ENCODE data around the gene CLASRP.
"Not testable (repeated sequence)": the region's sequence is repeated elsewhere in the genome, so short reads cannot be mapped to it uniquely, and the experiment has no call there.

Gene CLASRP

GRCh38 chr19:45038931-45039893 lies at the start of gene CLASRP:
Gene CLASRP (plus strand): TSS chr19:45039045. CDS start chr19:45040213, 1,168 bp downstream.
- DNase-seq (ENCODE audit: low spot score): peak; percentile 85

- DNase-seq (ENCODE audit: low spot score): no peak
Measured at GRCh38 chr19:44990459-44990858, 48.4 kb upstream of the CLASRP start.

DNA sequence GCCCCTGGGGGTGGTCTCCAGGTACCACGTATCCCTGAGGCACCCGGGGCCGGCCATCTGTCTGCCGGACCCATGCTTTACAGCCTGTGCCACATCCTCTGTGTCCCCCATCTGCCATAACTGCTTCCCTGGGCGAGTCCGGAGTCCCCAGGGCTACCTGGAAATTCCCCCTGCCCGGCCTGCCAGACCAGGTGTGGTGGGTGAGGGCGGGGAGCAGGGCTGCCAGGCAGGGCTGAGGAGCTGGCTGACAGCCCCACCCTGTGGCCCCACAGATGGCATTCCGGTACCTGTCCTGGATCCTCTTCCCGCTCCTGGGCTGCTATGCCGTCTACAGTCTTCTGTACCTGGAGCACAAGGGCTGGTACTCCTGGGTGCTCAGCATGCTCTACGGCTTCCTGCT lies 47.9 kb upstream of the CLASRP start:
- no peak for DNase-seq (ENCODE audit: low spot score)

DNA sequence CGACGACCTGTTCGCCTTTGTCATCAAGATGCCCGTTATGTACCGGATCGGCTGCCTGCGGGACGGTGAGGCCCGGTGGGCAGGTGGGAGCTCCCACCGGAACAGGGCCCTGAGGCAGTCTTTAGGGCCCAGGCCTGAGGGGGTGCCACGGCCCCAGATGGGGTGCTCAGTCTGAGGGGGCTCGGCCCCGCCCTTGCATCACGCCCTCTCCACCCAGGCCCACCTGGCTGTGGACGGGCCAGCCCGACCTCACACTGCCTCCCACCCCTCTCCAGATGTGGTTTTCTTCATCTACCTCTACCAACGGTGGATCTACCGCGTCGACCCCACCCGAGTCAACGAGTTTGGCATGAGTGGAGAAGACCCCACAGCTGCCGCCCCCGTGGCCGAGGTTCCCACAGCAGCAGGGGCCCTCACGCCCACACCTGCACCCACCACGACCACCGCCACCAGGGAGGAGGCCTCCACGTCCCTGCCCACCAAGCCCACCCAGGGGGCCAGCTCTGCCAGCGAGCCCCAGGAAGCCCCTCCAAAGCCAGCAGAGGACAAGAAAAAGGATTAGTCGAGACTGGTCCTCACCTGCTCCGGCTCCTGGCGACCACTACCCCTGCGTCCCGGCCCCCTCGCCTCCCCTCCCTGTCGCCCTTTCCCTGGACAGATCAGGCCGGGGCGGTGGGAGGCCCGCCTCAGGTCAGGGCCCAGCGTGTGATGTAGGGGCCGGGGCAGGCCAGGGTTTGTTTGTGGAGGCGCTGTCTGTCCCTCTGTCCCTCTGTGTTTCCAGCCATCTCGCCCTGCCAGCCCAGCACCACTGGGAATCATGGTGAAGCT lies 46.3 kb upstream of the CLASRP start:
- no peak for DNase-seq (ENCODE audit: low spot score)

GRCh38 chr19:44993526-44993925 lies 45.3 kb upstream of the CLASRP start:
- no peak for DNase-seq (ENCODE audit: low spot score)

DNA sequence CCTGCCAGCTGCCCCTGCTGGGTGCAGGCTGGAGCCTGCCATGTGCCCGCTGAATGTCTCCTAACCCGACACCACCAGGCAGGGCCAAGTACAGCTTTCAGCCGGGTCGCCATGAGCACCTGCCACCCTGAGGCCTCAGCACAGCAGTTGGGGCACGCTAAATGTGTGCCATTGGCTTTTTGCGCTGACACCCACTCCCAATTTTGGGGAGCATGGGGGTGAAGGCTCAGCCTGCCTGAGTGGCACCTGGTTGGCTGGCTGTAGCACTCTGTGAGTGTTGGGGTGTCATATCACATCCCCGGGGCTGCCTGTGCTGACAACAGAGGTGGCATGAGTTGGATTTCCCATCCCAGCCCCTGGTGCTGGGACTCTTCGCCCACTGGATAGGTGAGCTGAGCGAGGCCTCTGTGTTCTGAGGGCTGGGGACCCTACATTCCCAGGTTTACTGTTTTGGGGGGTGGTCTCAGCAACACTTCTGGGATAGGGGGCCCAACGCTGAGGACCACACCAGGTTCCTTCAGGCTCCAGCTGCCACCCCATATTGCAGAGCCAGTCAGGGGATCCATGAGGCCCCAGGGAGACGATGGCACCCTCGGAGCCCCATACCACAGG lies 44.8 kb upstream of the CLASRP start:
- DNase-seq (ENCODE audit: low spot score): no peak

DNA sequence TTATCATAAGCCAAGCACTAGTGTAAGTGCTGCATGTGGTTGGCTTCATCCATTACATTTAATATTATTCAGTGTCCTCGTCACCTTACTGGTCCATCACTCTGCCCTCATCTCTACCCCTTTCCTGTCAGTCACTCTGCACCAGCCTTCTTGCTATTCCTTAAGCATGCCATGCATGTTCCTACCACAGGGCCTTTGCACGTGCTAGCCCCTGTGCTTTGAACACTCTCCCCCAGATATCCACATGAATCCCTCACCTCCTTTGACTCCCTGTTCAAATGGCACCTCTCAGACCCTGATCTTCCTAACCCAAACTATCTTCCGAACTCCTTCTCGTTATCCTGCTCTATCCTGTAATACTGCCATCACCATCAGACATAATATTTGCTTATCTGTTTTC lies 40.8 kb upstream of the CLASRP start:
- DNase-seq (ENCODE audit: low spot score): no peak

DNA sequence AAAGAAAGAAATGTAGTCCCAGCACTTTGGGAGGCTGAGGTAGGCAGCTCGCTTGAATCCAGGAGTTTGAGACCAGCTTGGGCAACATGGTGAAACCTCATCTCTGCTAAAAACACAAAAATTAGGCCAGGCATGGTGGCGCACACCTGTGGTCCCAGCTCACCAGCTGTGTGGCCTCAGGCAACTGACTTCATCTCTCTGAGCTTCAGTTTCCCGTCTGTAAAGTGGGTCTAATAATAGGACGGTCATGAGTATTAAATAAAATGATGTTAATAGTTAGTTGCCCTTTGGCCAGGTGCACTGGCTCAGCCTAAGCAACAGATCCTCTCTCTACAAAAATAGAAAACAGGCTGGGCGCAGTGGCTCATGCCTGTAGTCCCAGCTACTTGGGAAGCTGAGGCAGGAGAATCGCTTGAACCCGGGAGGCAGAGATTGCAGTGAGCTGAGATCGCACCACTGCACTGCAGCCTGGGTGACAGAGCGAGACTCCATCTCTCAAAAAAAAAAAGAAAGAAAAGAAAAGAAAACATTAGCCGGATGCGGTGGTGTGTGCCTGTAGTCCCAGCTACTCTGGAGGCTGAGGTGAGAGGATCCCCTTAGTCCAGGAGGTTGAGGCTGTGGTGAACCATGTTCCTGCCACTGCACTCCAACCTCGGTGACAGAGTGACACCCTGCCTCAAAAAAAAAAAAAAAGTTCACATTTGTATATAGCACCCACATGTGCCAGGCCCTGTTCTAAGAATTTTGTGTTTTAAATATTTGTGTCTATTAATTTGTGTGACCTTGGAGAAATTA lies 39.5 kb upstream of the CLASRP start:
- not testable (repeated sequence) for DNase-seq (ENCODE audit: low spot score)

- DNase-seq (ENCODE audit: low spot score): not testable (repeated sequence)
Measured at GRCh38 chr19:45000665-45001064, 38.2 kb upstream of the CLASRP start.

- peak; percentile 94 for DNase-seq (ENCODE audit: low spot score)
Measured at GRCh38 chr19:45001087-45001739, 37.6 kb upstream of the CLASRP start, which contains the start of gene RELB. Gene RELB (plus strand): TSS chr19:45001464. CDS start chr19:45001580, 116 bp downstream.

DNA sequence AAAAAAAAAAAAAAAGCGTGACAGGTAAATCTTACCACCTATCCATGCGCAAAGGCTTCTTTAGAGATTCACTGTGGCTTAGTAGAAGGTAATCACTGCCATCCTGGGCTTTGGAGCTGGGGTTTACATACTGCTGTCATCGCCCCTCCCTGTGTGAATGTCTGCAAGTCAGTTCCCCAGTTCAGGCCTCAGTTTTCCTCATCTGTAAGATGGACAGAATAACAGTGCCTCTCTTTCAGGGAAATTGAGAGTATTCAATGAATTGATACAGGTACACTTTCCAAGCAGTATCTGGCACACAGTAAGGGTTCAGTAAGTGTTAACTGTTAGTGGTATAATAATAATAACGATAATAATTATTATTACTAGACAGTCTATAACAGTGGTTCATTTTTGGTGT lies 35.4 kb upstream of the CLASRP start:
- no peak for DNase-seq (ENCODE audit: low spot score)

- DNase-seq (ENCODE audit: low spot score): no peak
Measured at GRCh38 chr19:45005787-45006186, 33.1 kb upstream of the CLASRP start.

DNA sequence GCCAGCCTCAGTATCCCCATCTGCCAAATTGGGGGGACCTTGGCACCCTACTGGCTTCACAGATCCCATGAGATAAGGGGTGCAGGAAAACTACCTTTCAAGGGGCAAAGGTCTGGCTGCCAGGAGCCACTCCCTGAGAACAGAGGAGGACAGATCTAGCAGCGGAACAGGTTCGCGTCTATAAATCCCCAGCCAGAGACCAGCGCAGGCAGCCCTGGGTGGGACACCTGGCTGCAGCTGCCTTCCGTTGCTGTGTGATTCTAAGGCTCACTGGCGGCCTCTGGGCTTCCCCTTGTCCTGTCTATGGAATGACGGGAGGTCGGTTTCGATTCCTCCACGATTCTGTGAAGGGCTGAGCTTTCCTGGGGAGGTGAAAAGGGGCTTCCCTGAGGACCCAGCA lies 30.3 kb upstream of the CLASRP start:
- no peak for DNase-seq (ENCODE audit: low spot score)

GRCh38 chr19:45009625-45010255 lies 29.1 kb upstream of the CLASRP start:
- no peak for DNase-seq (ENCODE audit: low spot score)

- DNase-seq (ENCODE audit: low spot score): no peak
Measured at GRCh38 chr19:45010306-45010705, 28.5 kb upstream of the CLASRP start.

DNA sequence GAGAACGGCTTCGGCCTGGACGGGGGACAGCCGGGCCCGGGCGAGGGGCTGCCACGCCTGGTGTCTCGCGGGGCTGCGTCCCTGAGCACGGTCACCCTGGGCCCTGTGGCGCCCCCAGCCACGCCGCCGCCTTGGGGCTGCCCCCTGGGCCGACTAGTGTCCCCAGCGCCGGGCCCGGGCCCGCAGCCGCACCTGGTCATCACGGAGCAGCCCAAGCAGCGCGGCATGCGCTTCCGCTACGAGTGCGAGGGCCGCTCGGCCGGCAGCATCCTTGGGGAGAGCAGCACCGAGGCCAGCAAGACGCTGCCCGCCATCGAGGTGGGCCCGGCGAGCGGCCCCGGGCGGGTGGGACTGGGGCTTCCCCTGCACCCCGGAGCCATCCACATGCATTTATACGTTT lies 26.9 kb upstream of the CLASRP start:
- no peak for DNase-seq (ENCODE audit: low spot score)

- DNase-seq (ENCODE audit: low spot score): peak; percentile 86
Measured at GRCh38 chr19:45016388-45017314, 22.2 kb upstream of the CLASRP start.

DNA sequence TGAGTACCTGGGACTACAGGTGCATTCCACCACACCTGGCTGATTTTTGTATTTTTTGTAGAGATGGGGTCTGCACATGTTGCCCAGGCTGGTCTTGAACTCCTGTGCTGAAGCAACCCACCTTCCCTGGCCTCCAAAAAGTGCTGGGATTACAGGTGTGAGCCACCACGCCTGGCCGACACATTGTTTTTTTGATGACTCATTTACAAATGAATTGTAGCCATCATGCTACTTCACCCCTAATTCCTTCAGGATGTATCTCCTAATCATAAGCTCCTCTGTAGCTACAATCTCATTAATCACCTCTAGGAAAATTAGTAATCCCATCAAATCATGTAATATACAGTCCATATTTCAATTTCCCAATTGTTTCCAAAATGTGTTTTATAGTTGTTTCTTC lies 19.7 kb upstream of the CLASRP start:
- DNase-seq (ENCODE audit: low spot score): no peak

DNA sequence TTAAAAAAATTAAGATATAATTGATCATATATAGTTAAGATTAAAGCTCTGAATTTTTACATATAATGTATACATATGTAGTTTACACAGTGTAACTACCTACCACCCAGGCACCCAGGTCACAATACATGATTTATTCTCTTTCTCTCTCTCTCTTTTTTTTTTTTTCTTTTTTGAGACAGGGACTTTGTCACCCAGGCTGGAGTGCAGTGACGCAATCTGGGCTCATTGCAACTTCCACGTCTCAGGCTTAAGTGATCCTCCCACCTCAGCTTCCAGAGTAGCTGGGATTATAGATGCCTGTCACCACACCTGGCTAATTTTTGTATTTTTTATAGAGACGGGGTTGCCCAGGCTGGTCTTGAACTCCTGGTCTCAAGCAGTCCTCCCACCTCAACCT lies 18.8 kb upstream of the CLASRP start:
- no peak for DNase-seq (ENCODE audit: low spot score)
